ENCODE results near the gene P2RY13. TPM values are rescaled to one million over a fixed set of nuclear protein-coding genes. Genes with fewer than 3 reads are reported as not detected.

The P2RY13 gene
- total RNA-seq, 1 donor from 2014 or later: not detected

- peaks cover 3% of the 10 kb centered on the region for H3K9me3 Mint-ChIP-seq
- H3K27ac Mint-ChIP-seq (ENCODE audit: unreplicated experiment): no peak within 1 kb of the TSS
- no peak for TF ChIP-seq CTCF (conservative IDR thresholded peaks at IDR 0.05)
- no peak within 1 kb of the TSS for H3K4me3 Mint-ChIP-seq
- H3K36me3 Mint-ChIP-seq (ENCODE audit: low read depth): no peaks in the 10 kb centered on the region
- H3K27me3 Mint-ChIP-seq (ENCODE audit: low read depth): no peaks in the 10 kb centered on the region
- DNase-seq (ENCODE audit: low read depth, low spot score): no peak
- no peaks in the 10 kb centered on the region for H3K4me1 Mint-ChIP-seq
Observed at GRCh38 chr3:151316267-151316991, 12.9 kb downstream of the P2RY13 start, which contains the start of gene GPR87. Gene GPR87, minus strand, starts transcription at chr3:151316820. Its CDS starts 16,720 bp downstream, at chr3:151300100.

GRCh38 chr3:151315846-151316245 is 13.5 kb downstream of the P2RY13 start:
- Mint-ChIP-seq H3K27ac (ENCODE audit: unreplicated experiment) (no peak overlapping the region), H3K36me3 (ENCODE audit: low read depth) (no peaks in the 10 kb centered on the region), H3K27me3 (ENCODE audit: low read depth) (no peaks in the 10 kb centered on the region), H3K9me3 (peaks cover 3% of the 10 kb centered on the region), H3K4me3 (no peak overlapping the region), H3K4me1 (no peaks in the 10 kb centered on the region)
- no peak for DNase-seq (ENCODE audit: low read depth, low spot score)
- TF ChIP-seq CTCF (conservative IDR thresholded peaks at IDR 0.05): no peak

- no peak for DNase-seq (ENCODE audit: low read depth, low spot score)
- Mint-ChIP-seq H3K36me3 (ENCODE audit: low read depth) (no peaks in the 10 kb centered on the region), H3K27ac (ENCODE audit: unreplicated experiment) (no peak overlapping the region), H3K4me3 (no peak overlapping the region), H3K27me3 (ENCODE audit: low read depth) (no peaks in the 10 kb centered on the region), H3K4me1 (no peaks in the 10 kb centered on the region), H3K9me3 (peaks cover 3% of the 10 kb centered on the region)
- TF ChIP-seq CTCF (conservative IDR thresholded peaks at IDR 0.05): no peak
Observed at GRCh38 chr3:151315136-151315535, 14.2 kb downstream of the P2RY13 start.

GRCh38 chr3:151314593-151314992 is 14.8 kb downstream of the P2RY13 start:
- H3K4me1 Mint-ChIP-seq: no peaks in the 10 kb centered on the region
- no peaks in the 10 kb centered on the region for H3K36me3 Mint-ChIP-seq (ENCODE audit: low read depth)
- no peak overlapping the region for H3K4me3 Mint-ChIP-seq
- no peak for TF ChIP-seq CTCF (conservative IDR thresholded peaks at IDR 0.05)
- H3K9me3 Mint-ChIP-seq: peaks cover 3% of the 10 kb centered on the region
- H3K27ac Mint-ChIP-seq (ENCODE audit: unreplicated experiment): no peak overlapping the region
- no peak for DNase-seq (ENCODE audit: low read depth, low spot score)
- no peaks in the 10 kb centered on the region for H3K27me3 Mint-ChIP-seq (ENCODE audit: low read depth)

- H3K36me3 Mint-ChIP-seq (ENCODE audit: low read depth): no peaks in the 10 kb centered on the region
- H3K4me1 Mint-ChIP-seq: no peaks in the 10 kb centered on the region
- no peak overlapping the region for H3K4me3 Mint-ChIP-seq
- no peak for DNase-seq (ENCODE audit: low read depth, low spot score)
- no peak for TF ChIP-seq CTCF (conservative IDR thresholded peaks at IDR 0.05)
- H3K27ac Mint-ChIP-seq (ENCODE audit: unreplicated experiment): no peak overlapping the region
- peaks cover 3% of the 10 kb centered on the region for H3K9me3 Mint-ChIP-seq
- no peaks in the 10 kb centered on the region for H3K27me3 Mint-ChIP-seq (ENCODE audit: low read depth)
Observed at GRCh38 chr3:151314137-151314536, 15.2 kb downstream of the P2RY13 start.
